Calu3 (cell line): ENCODE results near the gene CLK2. TPM values are rescaled to one million over a fixed set of nuclear protein-coding genes. Genes with fewer than 3 reads are reported as not detected.

Source experiments
- total RNA-seq: library from RNA; stranded (reverse); gene quantifications from 2 replicates; pipeline ENCODE4 v1.2.3, GENCODE V29; 2022

Gene CLK2
- total RNA-seq, 1 experiment from 2014 or later, result 78.5 TPM

Other genes starting within 250 kb of the CLK2 start
- 1.4 and 1.5 TPM in 2 replicates for gene DCST2, start 239.7 kb downstream of the CLK2 start, total RNA-seq
- gene DCST1, start 239.7 kb downstream of the CLK2 start, total RNA-seq, result 0.17 TPM in 1 of 2 replicates, not detected in the other
- 99.1 and 103 TPM in 2 replicates for gene ADAM15, start 222.2 kb downstream of the CLK2 start, total RNA-seq
- gene EFNA4, start 209.8 kb downstream of the CLK2 start, total RNA-seq, result 12.6 and 13.9 TPM in 2 replicates
- 1.7 and 3.4 TPM in 2 replicates for gene EFNA3, start 194.7 kb downstream of the CLK2 start, total RNA-seq
- gene EFNA1, start 145.6 kb downstream of the CLK2 start, total RNA-seq, result 33.7 and 41.7 TPM in 2 replicates
- 68.5 and 72.0 TPM in 2 replicates for gene SLC50A1, start 137.7 kb downstream of the CLK2 start, total RNA-seq
- gene DPM3, start 133.0 kb downstream of the CLK2 start, total RNA-seq, result 38.7 and 41.1 TPM in 2 replicates
- gene KRTCAP2, start 100.2 kb downstream of the CLK2 start, total RNA-seq, result 236 TPM in 2 replicates
- 1.1 and 1.8 TPM in 2 replicates for gene TRIM46, start 99.7 kb downstream of the CLK2 start, total RNA-seq
- gene THBS3, start 65.6 kb downstream of the CLK2 start, total RNA-seq, result 36.8 and 41.9 TPM in 2 replicates
- gene MTX1, start 64.8 kb downstream of the CLK2 start, total RNA-seq, result 58.9 and 60.0 TPM in 2 replicates
- gene ENTREP3, start 18.0 kb downstream of the CLK2 start, total RNA-seq, result 25.2 and 25.9 TPM in 2 replicates
- 85.1 and 104 TPM in 2 replicates for gene SCAMP3, start 11.1 kb downstream of the CLK2 start, total RNA-seq
- 11.8 and 19.6 TPM in 2 replicates for gene HCN3, start 4.0 kb upstream of the CLK2 start, total RNA-seq
- not detected in 2 replicates for gene PKLR, start 27.9 kb upstream of the CLK2 start, total RNA-seq
- 329 and 410 TPM in 2 replicates for gene FDPS, start 35.4 kb upstream of the CLK2 start, total RNA-seq
- 48.4 and 49.0 TPM in 2 replicates for gene RUSC1, start 47.4 kb upstream of the CLK2 start, total RNA-seq